ENCODE results near the gene OR6B2. TPM values are rescaled to one million over a fixed set of nuclear protein-coding genes. Genes with fewer than 3 reads are reported as not detected.

OR6B2 gene
- polyA plus RNA-seq, 1 donor from 2014 or later = not detected

DNA sequence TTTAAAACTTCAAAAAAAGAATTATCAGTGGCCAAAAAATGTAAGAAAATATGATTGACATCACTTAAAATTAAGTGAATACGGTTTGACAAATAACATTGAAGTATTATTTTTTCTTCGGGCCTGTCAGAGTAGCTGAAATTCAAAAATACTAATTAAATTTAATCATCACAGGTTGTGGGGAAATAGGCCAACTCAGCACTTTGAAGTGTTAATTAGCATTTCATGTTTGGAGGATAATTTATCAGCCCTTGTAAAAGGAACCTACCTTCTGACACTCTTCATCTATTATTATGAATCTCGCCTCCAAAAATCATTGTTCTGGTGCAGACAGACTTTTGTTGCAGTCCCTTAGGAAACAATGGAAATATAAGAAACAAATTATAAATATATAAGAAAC is 40.7 kb upstream of the OR6B2 start:
- no peaks in the 10 kb centered on the region for H3K36me3 ChIP-seq (ENCODE audit: insufficient read depth, low read length)
- TF ChIP-seq POLR2AphosphoS5 (IDR thresholded peaks at IDR 0.05) = no peak
- H3F3A ChIP-seq (ENCODE audit: insufficient read depth, low read length, poor library complexity, severe bottlenecking) = no peaks in the 10 kb centered on the region
- H3K79me2 ChIP-seq (replicated peaks; ENCODE audit: insufficient read depth, low read length) = no peaks in the 10 kb centered on the region
- H4K20me1 ChIP-seq (ENCODE audit: insufficient read depth) = no peaks in the 10 kb centered on the region
- H3K27me3 ChIP-seq (ENCODE audit: insufficient read depth, low read depth, low read length) = no peaks in the 10 kb centered on the region
- H3K27ac ChIP-seq (ENCODE audit: low read length) = no peak overlapping the region
- H3K9me3 ChIP-seq (ENCODE audit: low read length) = no peaks in the 10 kb centered on the region
- no peaks in the 10 kb centered on the region for H3K9me2 ChIP-seq (ENCODE audit: insufficient read depth, low read length)
- no peak overlapping the region for H3K4me3 ChIP-seq (ENCODE audit: low read length)
- H3K9ac ChIP-seq (ENCODE audit: low read length) = no peak overlapping the region
- H2AFZ ChIP-seq (ENCODE audit: low read depth, low read length) = no peak overlapping the region
- H3K4me2 ChIP-seq (ENCODE audit: low read length) = no peak overlapping the region

- Histone ChIP-seq H3K27ac (ENCODE audit: low read length) (no peak overlapping the region), H3K9me3 (ENCODE audit: low read length) (no peaks in the 10 kb centered on the region), H3K36me3 (ENCODE audit: insufficient read depth, low read length) (no peaks in the 10 kb centered on the region), H4K20me1 (ENCODE audit: insufficient read depth) (no peaks in the 10 kb centered on the region), H2AFZ (ENCODE audit: low read depth, low read length) (no peak overlapping the region), H3K9ac (ENCODE audit: low read length) (no peak overlapping the region), H3K9me2 (ENCODE audit: insufficient read depth, low read length) (no peaks in the 10 kb centered on the region), H3F3A (ENCODE audit: insufficient read depth, low read length, poor library complexity, severe bottlenecking) (no peaks in the 10 kb centered on the region), H3K79me2 (replicated peaks; ENCODE audit: insufficient read depth, low read length) (no peaks in the 10 kb centered on the region), H3K4me3 (ENCODE audit: low read length) (no peak overlapping the region), H3K27me3 (ENCODE audit: insufficient read depth, low read depth, low read length) (no peaks in the 10 kb centered on the region), H3K4me2 (ENCODE audit: low read length) (no peak overlapping the region)
- TF ChIP-seq RAD21 (conservative IDR thresholded peaks at IDR 0.05) (no peak), CTCF (IDR thresholded peaks at IDR 0.05; ENCODE audit: poor library complexity, severe bottlenecking) (no peak), EZH2 (IDR thresholded peaks at IDR 0.05; ENCODE audit: borderline replicate concordance, insufficient read depth, low read length, poor library complexity, severe bottlenecking) (no peak), POLR2AphosphoS5 (IDR thresholded peaks at IDR 0.05) (no peak), TAF1 (IDR thresholded peaks at IDR 0.05; ENCODE audit: low read depth) (no peak), MXI1 (conservative IDR thresholded peaks at IDR 0.05; ENCODE audit: poor library complexity, severe bottlenecking) (no peak), EP300 (conservative IDR thresholded peaks at IDR 0.05; ENCODE audit: poor library complexity, severe bottlenecking) (no peak), SMC3 (conservative IDR thresholded peaks at IDR 0.05; ENCODE audit: poor library complexity) (no peak)
- TF ChIP-seq, protein P1, sequence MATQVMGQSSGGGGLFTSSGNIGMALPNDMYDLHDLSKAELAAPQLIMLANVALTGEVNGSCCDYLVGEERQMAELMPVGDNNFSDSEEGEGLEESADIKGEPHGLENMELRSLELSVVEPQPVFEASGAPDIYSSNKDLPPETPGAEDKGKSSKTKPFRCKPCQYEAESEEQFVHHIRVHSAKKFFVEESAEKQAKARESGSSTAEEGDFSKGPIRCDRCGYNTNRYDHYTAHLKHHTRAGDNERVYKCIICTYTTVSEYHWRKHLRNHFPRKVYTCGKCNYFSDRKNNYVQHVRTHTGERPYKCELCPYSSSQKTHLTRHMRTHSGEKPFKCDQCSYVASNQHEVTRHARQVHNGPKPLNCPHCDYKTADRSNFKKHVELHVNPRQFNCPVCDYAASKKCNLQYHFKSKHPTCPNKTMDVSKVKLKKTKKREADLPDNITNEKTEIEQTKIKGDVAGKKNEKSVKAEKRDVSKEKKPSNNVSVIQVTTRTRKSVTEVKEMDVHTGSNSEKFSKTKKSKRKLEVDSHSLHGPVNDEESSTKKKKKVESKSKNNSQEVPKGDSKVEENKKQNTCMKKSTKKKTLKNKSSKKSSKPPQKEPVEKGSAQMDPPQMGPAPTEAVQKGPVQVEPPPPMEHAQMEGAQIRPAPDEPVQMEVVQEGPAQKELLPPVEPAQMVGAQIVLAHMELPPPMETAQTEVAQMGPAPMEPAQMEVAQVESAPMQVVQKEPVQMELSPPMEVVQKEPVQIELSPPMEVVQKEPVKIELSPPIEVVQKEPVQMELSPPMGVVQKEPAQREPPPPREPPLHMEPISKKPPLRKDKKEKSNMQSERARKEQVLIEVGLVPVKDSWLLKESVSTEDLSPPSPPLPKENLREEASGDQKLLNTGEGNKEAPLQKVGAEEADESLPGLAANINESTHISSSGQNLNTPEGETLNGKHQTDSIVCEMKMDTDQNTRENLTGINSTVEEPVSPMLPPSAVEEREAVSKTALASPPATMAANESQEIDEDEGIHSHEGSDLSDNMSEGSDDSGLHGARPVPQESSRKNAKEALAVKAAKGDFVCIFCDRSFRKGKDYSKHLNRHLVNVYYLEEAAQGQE (IDR thresholded peaks at IDR 0.05; ENCODE audit: borderline replicate concordance) = no peak
Observed at GRCh38 chr2:240069829-240070228, 39.6 kb upstream of the OR6B2 start.

- H3K9me3 ChIP-seq (ENCODE audit: low read length) = no peaks in the 10 kb centered on the region
- H3K36me3 ChIP-seq (ENCODE audit: insufficient read depth, low read length) = no peaks in the 10 kb centered on the region
- TF ChIP-seq EZH2 (IDR thresholded peaks at IDR 0.05; ENCODE audit: borderline replicate concordance, insufficient read depth, low read length, poor library complexity, severe bottlenecking) (no peak), POLR2AphosphoS5 (IDR thresholded peaks at IDR 0.05) (no peak), MXI1 (conservative IDR thresholded peaks at IDR 0.05; ENCODE audit: poor library complexity, severe bottlenecking) (no peak), SMC3 (conservative IDR thresholded peaks at IDR 0.05; ENCODE audit: poor library complexity) (no peak), CTCF (IDR thresholded peaks at IDR 0.05; ENCODE audit: poor library complexity, severe bottlenecking) (no peak), EP300 (conservative IDR thresholded peaks at IDR 0.05; ENCODE audit: poor library complexity, severe bottlenecking) (no peak), TAF1 (IDR thresholded peaks at IDR 0.05; ENCODE audit: low read depth) (no peak), RAD21 (conservative IDR thresholded peaks at IDR 0.05) (no peak)
- TF ChIP-seq, protein P1 (IDR thresholded peaks at IDR 0.05; ENCODE audit: borderline replicate concordance) = no peak
- H2AFZ ChIP-seq (ENCODE audit: low read depth, low read length) = no peak overlapping the region
- no peaks in the 10 kb centered on the region for H3K27me3 ChIP-seq (ENCODE audit: insufficient read depth, low read depth, low read length)
- no peak overlapping the region for H3K4me2 ChIP-seq (ENCODE audit: low read length)
- H3F3A ChIP-seq (ENCODE audit: insufficient read depth, low read length, poor library complexity, severe bottlenecking) = no peaks in the 10 kb centered on the region
- no peaks in the 10 kb centered on the region for H3K9me2 ChIP-seq (ENCODE audit: insufficient read depth, low read length)
- no peak overlapping the region for H3K27ac ChIP-seq (ENCODE audit: low read length)
- H3K4me3 ChIP-seq (ENCODE audit: low read length) = no peak overlapping the region
- no peaks in the 10 kb centered on the region for H3K79me2 ChIP-seq (replicated peaks; ENCODE audit: insufficient read depth, low read length)
- no peak overlapping the region for H3K9ac ChIP-seq (ENCODE audit: low read length)
- H4K20me1 ChIP-seq (ENCODE audit: insufficient read depth) = no peaks in the 10 kb centered on the region
Observed at GRCh38 chr2:240068193-240068592, 38.0 kb upstream of the OR6B2 start.

Data from neural cell (in vitro differentiated cells).